Activated T-cell treated with anti-CD3 and anti-CD28 coated beads, Interleukin-2, amount 50 U/mL, for 72 hours (primary cell): ENCODE data around the gene CRYL1. TPM values are rescaled to one million over a fixed set of nuclear protein-coding genes. Genes with fewer than 3 reads are reported as not detected.
A peak's percentile ranks its signal among the peaks of the same experiment; 100 is the strongest.

ENCODE experiments used
- ATAC-seq, 2 donors: fragments of 150-1000 bp; cut with Tn5 transposase; replicated peaks in 1 of 2; 2 replicates each; pipeline ENCODE4 v1.10.0; 2021; ENCODE audit warnings: moderate library complexity in 2 of 2, mild to moderate bottlenecking in 1 of 2
- DNase-seq, 2 donors: peaks; one replicate each; pipeline ENCODE4 v3.0.0; 2021 to 2022; ENCODE audit warnings: mixed read lengths in 1 of 2
- H3K27ac Mint-ChIP-seq: one replicate; pipeline ENCODE4 v1.8.0; 2022; ENCODE audit warnings: mild to moderate bottlenecking, moderate library complexity, mixed read lengths
- H3K27me3 Mint-ChIP-seq: one replicate; pipeline ENCODE4 v1.8.0; 2022; ENCODE audit warnings: low read depth, mixed read lengths
- H3K36me3 Mint-ChIP-seq, 2 donors: one replicate each; pipeline ENCODE4 v1.8.0; 2022; ENCODE audit warnings: mixed read lengths in 2 of 2, mild to moderate bottlenecking in 1 of 2; ENCODE audit not compliant: insufficient read depth in 2 of 2
- H3K4me1 Mint-ChIP-seq: one replicate; pipeline ENCODE4 v1.8.0; 2022; ENCODE audit warnings: low read depth, mixed read lengths
- H3K4me3 Mint-ChIP-seq, 2 donors: one replicate each; pipeline ENCODE4 v1.8.0; 2022; ENCODE audit warnings: mild to moderate bottlenecking in 2 of 2, mixed read lengths in 2 of 2, moderate library complexity in 2 of 2
- H3K9me3 Mint-ChIP-seq, 2 donors: one replicate each; pipeline ENCODE4 v1.8.0; 2022; ENCODE audit warnings: mixed read lengths in 2 of 2
- total RNA-seq, 2 donors: library from RNA; stranded (reverse); gene quantifications; one replicate each; pipeline ENCODE4 v1.2.3, GENCODE V29; 2022

Gene CRYL1
- total RNA-seq, 2 donors from 2014 or later = 15.7 to 16.7 TPM

DNA sequence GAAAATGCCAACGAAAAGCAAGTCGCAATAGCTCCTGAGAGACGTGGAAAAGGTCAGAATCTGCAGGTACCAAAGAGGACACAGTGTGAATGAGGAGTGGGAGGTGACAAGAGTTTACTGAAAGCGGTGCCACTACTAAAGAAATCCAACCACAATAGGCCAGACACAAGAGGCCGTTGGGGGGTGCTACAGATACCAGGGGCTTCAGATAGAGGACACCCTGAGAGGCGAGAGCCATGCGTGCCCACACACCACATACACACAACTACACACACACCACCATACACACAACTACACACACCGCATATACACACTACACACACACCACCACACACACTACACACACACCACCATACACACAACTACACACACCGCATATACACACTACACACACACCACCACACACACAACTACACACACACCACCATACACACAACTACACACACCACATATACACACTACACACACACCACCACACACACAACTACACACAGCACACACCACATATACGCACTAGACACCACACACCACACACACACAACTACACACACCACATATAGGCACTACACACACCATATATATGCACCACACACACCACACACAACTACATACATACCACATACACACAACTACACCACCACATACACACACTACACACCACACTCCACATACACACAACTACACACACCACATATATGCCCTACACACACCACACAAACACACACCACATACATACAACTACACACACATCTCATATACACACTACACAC lies 28.5 kb downstream of the CRYL1 start:
- peaks cover 5 to 14% of the 10 kb centered on the region in 2 donors for H3K36me3 Mint-ChIP-seq
- H3K27me3 Mint-ChIP-seq = no peaks in the 10 kb centered on the region
- H3K4me3 Mint-ChIP-seq = no peak overlapping the region
- H3K27ac Mint-ChIP-seq = no peak overlapping the region
- peaks cover 2 to 6% of the 10 kb centered on the region in 2 donors for H3K9me3 Mint-ChIP-seq
- DNase-seq (no peak), ATAC-seq (no peak)
- H3K4me1 Mint-ChIP-seq = peaks cover 5% of the 10 kb centered on the region

DNA sequence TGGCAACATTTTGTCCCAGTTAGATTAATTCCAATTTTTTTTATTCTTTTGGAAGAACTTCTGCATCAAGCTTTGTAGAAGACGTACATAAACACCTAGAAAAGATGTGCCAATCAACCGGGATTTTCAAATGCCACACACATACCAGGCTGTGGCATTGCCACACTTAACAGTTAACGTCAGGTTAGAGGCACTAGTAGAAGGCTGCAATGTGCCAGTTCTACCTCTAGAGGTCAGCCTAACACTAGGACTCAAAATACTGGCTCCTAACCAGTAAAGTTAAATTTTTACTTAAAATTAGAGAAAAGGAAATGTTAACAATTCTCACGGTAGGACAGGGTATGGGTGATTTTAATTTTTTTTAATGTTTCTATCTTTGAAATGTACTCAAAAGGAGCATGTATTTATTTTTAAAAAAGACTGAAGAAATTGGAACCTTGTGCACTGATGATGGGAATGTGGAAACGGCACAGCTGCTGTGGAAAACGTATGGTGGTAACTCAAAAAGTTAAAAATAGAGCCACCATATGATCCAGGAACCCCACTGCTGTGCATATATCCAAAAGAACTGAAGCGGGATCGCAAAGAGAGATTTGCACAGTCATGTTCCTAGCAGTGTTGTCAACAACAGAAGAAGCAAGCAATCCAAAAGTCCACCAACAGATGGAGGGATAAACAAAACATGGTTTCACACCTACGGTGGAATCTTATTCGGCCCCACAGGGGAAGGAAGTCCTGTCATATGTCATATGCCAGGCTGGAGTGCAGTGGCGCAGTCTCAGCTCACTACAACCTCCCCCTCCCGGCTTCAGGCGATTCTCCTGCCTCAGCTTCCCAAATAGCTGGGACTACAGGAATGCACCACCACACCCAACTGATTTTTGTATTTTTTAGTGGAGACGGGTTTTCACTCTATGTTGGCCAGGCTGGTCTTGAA lies 30.3 kb downstream of the CRYL1 start:
- H3K27ac Mint-ChIP-seq = no peak overlapping the region
- H3K4me1 Mint-ChIP-seq = peaks cover 5% of the 10 kb centered on the region
- peak; percentile 70 to 77 for ATAC-seq
- no peak overlapping the region for H3K4me3 Mint-ChIP-seq
- peaks cover 1 to 3% of the 10 kb centered on the region in 2 donors for H3K9me3 Mint-ChIP-seq
- no peaks in the 10 kb centered on the region for H3K27me3 Mint-ChIP-seq
- H3K36me3 Mint-ChIP-seq = peaks cover under 1 to 7% of the 10 kb centered on the region in 2 donors
- peak; percentile 57 to 62 for DNase-seq

DNA sequence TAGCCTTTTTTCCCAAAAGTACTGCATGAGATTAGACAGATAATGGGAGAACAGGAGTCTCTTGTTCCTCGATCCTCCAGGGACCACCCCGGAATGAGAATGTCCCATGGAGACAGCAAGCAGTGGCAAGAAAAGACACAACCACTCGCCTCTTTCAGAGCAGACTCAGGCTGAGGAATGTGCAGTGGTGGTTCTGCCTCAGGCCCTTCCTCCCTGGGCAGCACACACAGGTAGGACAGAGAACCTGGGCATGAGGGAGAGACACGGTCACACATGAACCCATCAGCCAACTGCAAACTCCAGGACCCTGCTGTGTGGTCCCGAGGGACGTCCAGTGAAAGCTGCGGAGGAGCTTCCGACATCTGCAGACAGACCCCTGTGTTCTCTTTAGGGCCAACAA lies 31.0 kb downstream of the CRYL1 start:
- DNase-seq = no peak
- H3K27me3 Mint-ChIP-seq = no peaks in the 10 kb centered on the region
- H3K27ac Mint-ChIP-seq = no peak overlapping the region
- H3K36me3 Mint-ChIP-seq = no peaks in the 10 kb centered on the region
- peaks cover 5% of the 10 kb centered on the region for H3K4me1 Mint-ChIP-seq
- H3K9me3 Mint-ChIP-seq = no peaks in the 10 kb centered on the region
- peak in 1 of 2 donors; percentile 6 for ATAC-seq
- no peak overlapping the region for H3K4me3 Mint-ChIP-seq

DNA sequence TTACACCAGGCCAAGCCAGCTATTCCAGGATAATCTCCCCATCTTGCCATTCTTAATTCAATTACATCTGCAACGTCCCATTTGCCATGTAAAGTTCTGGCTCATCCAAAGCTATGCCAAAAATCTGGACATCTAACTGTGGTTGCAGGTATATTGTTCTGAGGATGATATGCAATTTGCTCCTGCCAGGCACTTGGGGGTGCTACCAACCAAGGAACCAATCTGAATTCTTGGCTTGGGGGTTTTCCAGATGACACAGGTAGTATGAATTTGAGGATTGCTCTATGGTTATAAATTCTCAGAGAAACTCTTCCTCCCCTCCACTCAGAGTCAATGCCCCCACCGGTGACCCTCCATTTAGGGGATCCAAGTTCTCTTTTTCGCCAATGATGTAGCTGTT lies 33.0 kb downstream of the CRYL1 start:
- Mint-ChIP-seq H3K4me1 (peaks cover 9% of the 10 kb centered on the region), H3K27ac (no peak overlapping the region), H3K27me3 (no peaks in the 10 kb centered on the region), H3K9me3 (no peaks in the 10 kb centered on the region), H3K36me3 (no peaks in the 10 kb centered on the region), H3K4me3 (no peak overlapping the region)
- peak; percentile 61 for DNase-seq
- ATAC-seq = peak; percentile 57 to 59

DNA sequence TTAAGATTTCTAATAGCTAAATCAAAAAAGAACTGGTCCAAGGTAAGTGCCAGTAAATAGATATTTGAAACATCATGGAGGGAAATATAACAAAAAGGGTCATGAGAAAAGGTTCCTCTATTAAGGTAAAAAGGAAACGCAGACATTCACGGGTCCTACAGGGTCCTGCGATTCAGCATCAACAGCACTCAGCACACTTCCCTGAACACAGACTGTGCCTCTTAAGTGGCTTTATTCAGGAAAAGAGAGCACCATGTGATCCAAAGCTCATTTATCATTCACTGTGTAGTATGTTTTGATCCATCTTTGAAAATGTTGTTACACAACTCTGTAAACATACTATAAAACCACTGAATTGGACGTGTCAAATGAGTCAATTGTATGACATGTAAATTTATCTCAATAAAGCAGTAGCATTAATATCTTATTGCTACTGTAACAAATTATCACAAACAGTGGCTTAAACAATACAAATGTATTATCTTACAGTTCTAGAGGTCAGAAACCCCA lies 33.7 kb downstream of the CRYL1 start:
- Mint-ChIP-seq H3K4me3 (no peak overlapping the region), H3K27ac (no peak overlapping the region), H3K27me3 (no peaks in the 10 kb centered on the region), H3K4me1 (peaks cover 9% of the 10 kb centered on the region), H3K36me3 (no peaks in the 10 kb centered on the region), H3K9me3 (no peaks in the 10 kb centered on the region)
- ATAC-seq = no peak
- DNase-seq = no peak

DNA sequence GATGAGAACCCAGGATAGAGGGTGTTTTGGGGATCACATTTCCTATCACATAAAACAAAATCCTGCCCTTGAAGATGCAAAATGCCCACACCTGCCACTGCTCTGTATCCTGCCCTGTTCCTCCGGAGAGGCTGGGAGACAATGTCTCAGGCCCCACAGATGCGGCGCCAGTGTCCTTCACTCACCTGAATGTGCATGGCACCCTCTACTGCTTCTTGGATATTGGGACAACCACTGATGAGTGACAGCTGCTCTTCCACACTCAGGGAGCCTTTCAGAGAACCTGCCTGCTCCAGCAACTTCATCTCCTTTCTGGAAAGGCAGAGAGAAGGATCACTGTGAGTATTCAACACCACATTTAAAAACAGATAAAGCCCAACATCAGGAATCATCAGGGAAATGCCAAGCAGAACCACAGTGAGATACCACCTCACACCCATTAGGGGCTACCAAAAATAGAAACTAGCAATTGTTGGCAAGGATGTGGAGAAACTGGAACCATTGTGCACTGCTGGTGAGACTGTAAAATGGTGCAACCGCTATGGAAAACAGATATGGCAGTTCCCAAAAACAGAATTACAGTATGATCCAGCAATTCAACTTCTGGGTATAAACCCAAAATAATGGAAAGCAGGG lies 36.4 kb downstream of the CRYL1 start:
- H3K27ac Mint-ChIP-seq = no peak overlapping the region
- no peaks in the 10 kb centered on the region for H3K27me3 Mint-ChIP-seq
- H3K4me3 Mint-ChIP-seq = no peak overlapping the region
- peaks cover 9% of the 10 kb centered on the region for H3K4me1 Mint-ChIP-seq
- DNase-seq (peak; percentile 58 to 59), ATAC-seq (peak; percentile 74 to 82)
- no peaks in the 10 kb centered on the region for H3K36me3 Mint-ChIP-seq
- H3K9me3 Mint-ChIP-seq = no peaks in the 10 kb centered on the region

DNA sequence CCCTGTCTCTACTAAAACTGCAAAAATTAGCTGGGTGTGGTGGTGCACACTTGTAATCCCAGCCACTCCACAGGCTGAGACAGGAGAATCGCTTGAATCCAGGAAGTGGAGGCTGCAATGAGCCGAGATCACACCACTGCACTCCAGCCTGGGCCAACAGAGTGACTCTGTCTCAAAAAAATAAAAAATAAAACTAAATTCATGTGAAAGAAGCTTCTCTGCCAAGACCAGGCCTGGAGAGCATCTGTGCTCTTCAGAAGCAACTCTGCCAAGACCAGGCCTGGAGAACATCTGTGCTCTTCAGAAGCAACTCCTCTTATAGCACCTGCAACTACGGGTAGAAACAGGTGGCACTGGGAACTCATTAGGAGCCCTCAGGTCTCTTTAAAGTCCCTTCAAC lies 37.7 kb downstream of the CRYL1 start:
- H3K27ac Mint-ChIP-seq = no peak overlapping the region
- no peaks in the 10 kb centered on the region for H3K36me3 Mint-ChIP-seq
- ATAC-seq = no peak
- peaks cover 8% of the 10 kb centered on the region for H3K4me1 Mint-ChIP-seq
- no peaks in the 10 kb centered on the region for H3K9me3 Mint-ChIP-seq
- H3K4me3 Mint-ChIP-seq = no peak overlapping the region
- no peak for DNase-seq
- no peaks in the 10 kb centered on the region for H3K27me3 Mint-ChIP-seq

DNA sequence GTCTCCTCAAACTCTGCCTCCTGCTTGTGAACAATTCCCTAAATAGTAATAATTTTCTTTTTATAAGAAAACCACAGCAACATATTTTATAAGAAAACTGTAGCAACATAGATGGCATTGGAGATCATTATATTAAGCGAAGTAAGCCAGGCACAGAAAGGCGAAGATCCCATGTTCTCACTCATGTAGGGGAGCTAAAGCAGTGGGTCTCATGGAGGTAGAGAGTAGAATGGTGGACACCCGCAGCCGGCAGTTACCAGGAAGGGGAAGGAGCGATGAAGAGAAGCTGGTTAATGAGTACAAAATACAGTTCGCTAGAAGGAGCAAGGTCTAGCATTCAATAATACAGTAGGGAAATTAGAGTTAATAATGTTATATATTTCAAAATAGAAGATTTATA lies 42.9 kb downstream of the CRYL1 start:
- Mint-ChIP-seq H3K4me1 (peaks cover 23% of the 10 kb centered on the region), H3K27me3 (no peaks in the 10 kb centered on the region), H3K27ac (no peak overlapping the region), H3K36me3 (no peaks in the 10 kb centered on the region), H3K4me3 (no peak overlapping the region), H3K9me3 (no peaks in the 10 kb centered on the region)
- ATAC-seq = no peak
- DNase-seq = no peak

DNA sequence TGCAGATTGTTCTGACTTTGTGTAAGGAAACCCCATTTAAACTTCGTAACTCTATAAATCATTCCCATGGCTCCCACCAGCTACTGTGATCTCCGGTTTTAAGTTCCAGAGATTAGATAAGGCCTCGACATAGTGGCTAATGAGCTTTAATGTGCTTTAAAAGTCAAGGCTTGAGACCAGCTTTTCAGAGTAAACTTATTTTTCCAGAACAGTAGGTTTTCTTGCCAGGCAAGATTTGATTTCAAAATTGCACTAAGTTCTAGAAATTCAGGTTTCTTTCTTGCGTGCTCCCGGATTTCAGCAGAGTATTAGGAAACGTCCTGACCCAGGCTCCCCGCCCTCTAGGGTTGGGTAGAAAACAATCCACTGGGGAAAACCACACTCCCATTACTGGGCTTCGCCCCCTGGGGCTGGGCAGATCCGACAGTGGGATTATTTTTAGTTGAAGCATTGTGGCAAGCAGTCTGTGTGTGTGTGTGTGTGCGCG lies 43.3 kb downstream of the CRYL1 start:
- Mint-ChIP-seq H3K4me1 (peaks cover 23% of the 10 kb centered on the region), H3K27me3 (no peaks in the 10 kb centered on the region), H3K36me3 (no peaks in the 10 kb centered on the region), H3K27ac (no peak overlapping the region), H3K9me3 (no peaks in the 10 kb centered on the region), H3K4me3 (no peak overlapping the region)
- DNase-seq (no peak), ATAC-seq (no peak)

DNA sequence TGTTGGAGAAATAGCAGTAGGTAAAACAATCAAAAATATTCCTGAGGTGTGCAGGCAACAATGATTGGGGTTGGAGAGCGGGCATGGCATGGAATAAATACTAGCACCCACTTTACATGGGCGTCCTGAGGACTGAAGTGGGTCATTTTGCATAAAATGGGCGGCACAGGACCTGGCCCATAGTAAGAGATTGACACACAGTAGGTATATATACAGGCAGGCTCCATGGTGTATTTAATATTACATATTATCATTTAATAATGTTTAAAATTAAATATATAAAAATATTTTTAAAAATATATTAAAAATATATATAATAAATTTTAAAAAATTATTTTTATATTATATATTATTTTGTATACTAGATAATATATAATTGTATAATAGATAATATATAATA lies 48.3 kb downstream of the CRYL1 start:
- Mint-ChIP-seq H3K4me3 (no peak overlapping the region), H3K9me3 (no peaks in the 10 kb centered on the region), H3K36me3 (no peaks in the 10 kb centered on the region), H3K4me1 (peaks cover 57% of the 10 kb centered on the region), H3K27me3 (no peaks in the 10 kb centered on the region), H3K27ac (no peak overlapping the region)
- ATAC-seq = no peak
- no peak for DNase-seq

DNA sequence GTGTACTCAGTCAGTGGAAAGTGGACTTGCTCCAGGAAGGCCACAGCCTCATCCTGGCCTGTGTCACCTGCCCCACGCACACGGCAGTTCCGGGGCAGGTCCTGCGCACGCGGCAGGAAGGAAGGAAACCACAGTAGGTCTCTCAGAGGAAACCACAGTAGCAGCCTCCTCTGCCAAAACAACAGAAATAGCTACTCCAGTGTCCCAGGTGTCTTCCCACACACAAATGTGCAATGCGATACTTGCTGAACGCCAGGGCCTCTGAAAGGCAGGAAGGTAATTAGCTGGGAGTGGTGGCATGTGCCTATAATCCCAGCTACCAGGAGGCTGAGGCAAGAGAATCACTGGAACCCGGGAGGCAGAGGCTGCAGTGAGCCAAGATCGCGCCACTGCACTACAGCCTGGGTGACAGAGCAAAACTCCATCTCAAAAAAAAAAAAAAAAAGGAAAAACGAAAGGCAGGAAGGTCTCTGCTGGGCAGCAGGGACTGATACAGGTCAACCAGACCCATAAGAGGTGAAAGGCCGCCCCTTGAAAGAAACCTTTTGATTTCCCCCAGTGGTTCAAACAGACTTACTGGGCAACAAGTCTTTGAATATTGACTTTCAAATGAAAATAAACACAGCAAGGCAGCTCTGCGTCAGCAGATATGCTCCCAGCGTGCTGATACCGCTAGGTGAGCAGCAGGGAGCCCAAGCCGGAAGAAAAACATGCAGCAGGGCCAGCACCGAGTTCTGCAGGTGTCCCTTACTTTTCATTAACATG lies 49.5 kb downstream of the CRYL1 start:
- H3K9me3 Mint-ChIP-seq = no peaks in the 10 kb centered on the region
- no peaks in the 10 kb centered on the region for H3K36me3 Mint-ChIP-seq
- DNase-seq = peak; percentile 71 to 77
- H3K27ac Mint-ChIP-seq = peak overlapping the region; percentile 86
- peak overlapping the region; percentile 78 to 82 for H3K4me3 Mint-ChIP-seq
- peak; percentile 98 to 99 for ATAC-seq
- peaks cover 54% of the 10 kb centered on the region for H3K4me1 Mint-ChIP-seq
- H3K27me3 Mint-ChIP-seq = no peaks in the 10 kb centered on the region

DNA sequence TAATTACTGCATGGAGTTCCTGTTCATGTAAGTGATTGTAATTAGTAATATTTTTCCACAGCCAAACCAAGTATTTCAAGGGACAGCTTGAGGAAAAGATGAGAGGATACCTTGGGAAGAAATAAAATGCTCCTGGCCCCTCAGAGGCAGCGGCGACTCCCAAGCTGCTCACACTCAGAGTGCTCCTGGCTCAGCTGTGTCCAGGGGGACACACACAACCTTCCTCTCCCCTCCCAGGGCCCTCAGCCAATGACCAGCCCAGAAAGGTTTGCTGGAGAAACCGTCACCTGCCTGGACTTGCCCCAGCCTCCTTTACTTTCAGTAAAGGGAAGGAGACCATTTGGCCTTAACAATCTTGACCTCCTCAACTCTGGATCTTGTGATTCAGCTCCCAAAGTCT lies 51.1 kb downstream of the CRYL1 start:
- Mint-ChIP-seq H3K4me1 (peaks cover 40% of the 10 kb centered on the region), H3K4me3 (no peak overlapping the region), H3K27me3 (no peaks in the 10 kb centered on the region), H3K9me3 (no peaks in the 10 kb centered on the region), H3K27ac (peak overlapping the region; percentile 50), H3K36me3 (no peaks in the 10 kb centered on the region)
- DNase-seq = no peak
- no peak for ATAC-seq
